Spleen (tissue), 11 donors: ENCODE data around the gene DQX1. TPM values are rescaled to one million over a fixed set of nuclear protein-coding genes. Genes with fewer than 3 reads are reported as not detected.
A peak's percentile ranks its signal among the peaks of the same experiment; 100 is the strongest.

Experiments used
- DNase-seq: peaks from one replicate; pipeline ENCODE4 v3.0.0-alpha.2; 2020
- H3K27ac ChIP-seq, 8 donors: fragments of 200-600 bp; sonication (generic) in 7 of 8; 1 replicate in 4 of 8; 2 replicates in 4 of 8; pipeline versions ENCODE4 v1.5.0 to v1.8.0; 2016 to 2021; ENCODE audit warnings: inconsistent platforms in 4 of 8, mild to moderate bottlenecking in 4 of 8, moderate library complexity in 1 of 8
- H3K27me3 ChIP-seq, 7 donors: fragments of 200-600 bp; sonication (generic) in 6 of 7; replicated peaks in 1 of 7; 1 replicate in 4 of 7; 2 replicates in 3 of 7; pipeline versions ENCODE4 v1.5.0 to v1.8.0; 2016 to 2021; ENCODE audit warnings: inconsistent platforms in 3 of 7, mild to moderate bottlenecking in 1 of 7
- H3K36me3 ChIP-seq, 6 donors: fragments of 200-600 bp; sonication (generic) in 5 of 6; 1 replicate in 4 of 6; 2 replicates in 2 of 6; pipeline versions ENCODE4 v1.5.0 to v1.8.0; 2016 to 2021; ENCODE audit warnings: inconsistent platforms in 2 of 6
- H3K4me1 ChIP-seq, 6 donors: fragments of 200-600 bp; sonication (generic) in 5 of 6; 1 replicate in 3 of 6; 2 replicates in 3 of 6; pipeline versions ENCODE4 v1.5.0 to v1.8.0; 2016 to 2021; ENCODE audit warnings: inconsistent platforms in 3 of 6
- H3K4me3 ChIP-seq, 8 donors: fragments of 200-600 bp; sonication (generic) in 7 of 8; 1 replicate in 4 of 8; 2 replicates in 4 of 8; pipeline versions ENCODE4 v1.5.0 to v1.8.0; 2016 to 2021; ENCODE audit warnings: inconsistent platforms in 4 of 8, mild to moderate bottlenecking in 4 of 8, moderate library complexity in 2 of 8
- H3K9me3 ChIP-seq, 8 donors: fragments of 200-600 bp; sonication (generic) in 7 of 8; 1 replicate in 4 of 8; 2 replicates in 4 of 8; pipeline versions ENCODE4 v1.5.0 to v1.8.0; 2016 to 2021; ENCODE audit warnings: inconsistent platforms in 4 of 8
- POLR2A ChIP-seq, 3 donors: fragments of 450-650 bp; IDR thresholded peaks; one replicate each; pipeline ENCODE4 v1.5.1; 2017; ENCODE audit warnings: antibody characterized with exemption in 3 of 3, mild to moderate bottlenecking in 1 of 3
- POLR2AphosphoS5 ChIP-seq, 3 donors: sonication (generic); formaldehyde crosslinking; IDR thresholded peaks; one replicate each; pipeline ENCODE4 v1.5.1; 2017; ENCODE audit warnings: antibody characterized with exemption in 3 of 3
- WGBS, 5 donors: extraction: QIAGEN DNeasy Blood & Tissue Kit in 3 of 5; methylation state at CpG; one replicate each; pipeline versions ENCODE4 v1.1.5 to v1.1.7; 2013 to 2018; 5-methylcytosine and 5-hydroxymethylcytosine counted together
- intact Hi-C: fragments of 100-400 bp; cut with DNase I; formaldehyde crosslinking; loops from one replicate; pipeline ENCODE4 v1.15.0; 2023; ENCODE audit warnings: low total_unique reads
- polyA plus RNA-seq, 3 donors: library from polyadenylated mRNA; stranded (reverse); fragments of 200-250 nt; gene quantifications; one replicate each; pipeline ENCODE4 v1.2.1, GENCODE V29; 2013
- total RNA-seq, 7 donors: library from RNA; depleted of rRNA in 3 of 7; stranded (reverse); fragments of >200 nt in 3 of 7; fragmentation: NEBNext Ultra II Directional in 4 of 7; extraction: Animal tissue kit (Norgen Biotek cat#: 25700) in 4 of 7; gene quantifications; one replicate each; pipeline versions ENCODE4 v1.1.0 to v1.2.1, GENCODE V29; 2016 to 2021
- TF ChIP-seq, protein P1 (sequence below), 11 experiments: fragments of 200-600 bp in 7 of 11; fragments of 450-650 bp in 4 of 11; sonication (generic) in 4 of 11; IDR thresholded peaks in 8 of 11; conservative IDR thresholded peaks in 3 of 11; 1 replicate in 7 of 11; 2 replicates in 4 of 11; pipeline versions ENCODE4 v1.4.0 to v1.8.0; 2016 to 2021; ENCODE audit warnings: antibody characterized with exemption in 11 of 11, inconsistent platforms in 4 of 11, mild to moderate bottlenecking in 1 of 11
- donor health status: healthy with polysubstance abuse.
- donor health status: DM: no; HTN: no; CAD: no; lungs with moderate emphysema.
- donor health status: DM: no; HTN: no; CAD: no.
- donor health status: Bipolar disorder and iron deficiency.
- donor health status: healthy.
- donor health status: DM: no; HTN: no; CAD: no.
- donor health status: DM: yes; HTN: yes; CAD: no.

DQX1 gene
- total and polyA plus RNA-seq, 10 donors, result 0.09 to 0.52 (median 0.31) TPM; not detected in 2

DNA sequence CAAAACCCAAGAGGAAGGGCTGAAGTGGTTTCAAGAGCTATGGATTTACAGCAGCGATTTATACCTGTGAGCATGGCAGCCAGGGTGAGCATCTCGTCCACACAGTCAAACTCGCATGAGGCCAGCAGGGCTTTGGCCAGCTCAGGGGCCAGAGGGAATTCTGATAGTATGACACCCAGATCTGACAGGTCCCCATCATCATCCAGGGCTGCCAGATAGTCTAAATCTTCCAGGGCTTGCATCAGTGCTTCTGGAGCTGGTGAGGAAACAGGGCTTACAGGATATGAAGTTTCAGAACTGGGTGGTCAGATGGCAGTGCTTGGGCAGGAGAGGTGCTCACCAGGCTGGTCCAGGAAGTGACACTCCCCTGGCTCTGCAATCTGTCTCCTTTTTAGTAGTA, 3.5 kb downstream of the DQX1 start:
- peaks cover 0 to 32% (median 22%) of the 10 kb centered on the region in 6 donors for H3K36me3 ChIP-seq
- no peaks in the 10 kb centered on the region for H3K9me3 ChIP-seq
- peaks cover 0 to 35% (median 21%) of the 10 kb centered on the region in 7 donors for H3K27me3 ChIP-seq
- intact Hi-C loops, result no loop called here
- peak; percentile 48 for DNase-seq
- WGBS, 5 donors, result 78 to 90% (median 83%) methylated on average over 3 of the region's 3 CpGs
- TF ChIP-seq POLR2A (IDR thresholded peaks at IDR 0.05) (no peak), POLR2AphosphoS5 (IDR thresholded peaks at IDR 0.05) (no peak)
- TF ChIP-seq, protein P1, sequence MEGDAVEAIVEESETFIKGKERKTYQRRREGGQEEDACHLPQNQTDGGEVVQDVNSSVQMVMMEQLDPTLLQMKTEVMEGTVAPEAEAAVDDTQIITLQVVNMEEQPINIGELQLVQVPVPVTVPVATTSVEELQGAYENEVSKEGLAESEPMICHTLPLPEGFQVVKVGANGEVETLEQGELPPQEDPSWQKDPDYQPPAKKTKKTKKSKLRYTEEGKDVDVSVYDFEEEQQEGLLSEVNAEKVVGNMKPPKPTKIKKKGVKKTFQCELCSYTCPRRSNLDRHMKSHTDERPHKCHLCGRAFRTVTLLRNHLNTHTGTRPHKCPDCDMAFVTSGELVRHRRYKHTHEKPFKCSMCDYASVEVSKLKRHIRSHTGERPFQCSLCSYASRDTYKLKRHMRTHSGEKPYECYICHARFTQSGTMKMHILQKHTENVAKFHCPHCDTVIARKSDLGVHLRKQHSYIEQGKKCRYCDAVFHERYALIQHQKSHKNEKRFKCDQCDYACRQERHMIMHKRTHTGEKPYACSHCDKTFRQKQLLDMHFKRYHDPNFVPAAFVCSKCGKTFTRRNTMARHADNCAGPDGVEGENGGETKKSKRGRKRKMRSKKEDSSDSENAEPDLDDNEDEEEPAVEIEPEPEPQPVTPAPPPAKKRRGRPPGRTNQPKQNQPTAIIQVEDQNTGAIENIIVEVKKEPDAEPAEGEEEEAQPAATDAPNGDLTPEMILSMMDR (IDR thresholded peaks at IDR 0.05 in 8 of 11, conservative IDR thresholded peaks at IDR 0.05 in 3 of 11), result no peak
- H3K27ac ChIP-seq, result no peak overlapping the region
- H3K4me1 ChIP-seq, result peaks cover 0 to 15% (median 2%) of the 10 kb centered on the region in 6 donors
- no peak overlapping the region for H3K4me3 ChIP-seq

DNA sequence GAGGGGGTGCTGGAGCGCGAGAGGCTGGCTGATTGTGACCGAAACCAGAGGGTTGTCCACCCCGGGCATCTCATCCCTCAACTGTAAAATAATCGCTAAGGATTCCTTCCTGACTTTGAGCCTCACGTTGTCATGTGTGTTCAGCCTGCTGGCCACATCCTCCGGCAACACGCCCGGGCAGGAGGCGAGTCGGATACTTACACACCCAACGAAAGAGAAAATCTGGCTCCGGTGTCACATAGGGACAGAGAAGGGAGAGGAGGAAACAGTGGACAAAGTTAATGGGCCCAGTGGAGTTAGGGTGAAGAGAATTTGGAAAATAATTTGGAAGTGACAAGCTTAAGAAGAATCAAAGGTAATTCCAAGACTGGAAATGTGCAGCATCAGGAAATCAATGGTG, 9.4 kb downstream of the DQX1 start:
- no peaks in the 10 kb centered on the region for H3K36me3 ChIP-seq
- intact Hi-C loops, result no loop called here
- no peak overlapping the region for H3K27ac ChIP-seq
- H3K4me3 ChIP-seq, result peak overlapping the region in 7 of 8 donors; percentile 44 to 71 (median 53)
- H3K4me1 ChIP-seq, result peaks cover 20 to 41% (median 37%) of the 10 kb centered on the region in 6 donors
- no peaks in the 10 kb centered on the region for H3K9me3 ChIP-seq
- peaks cover 23 to 94% (median 80%) of the 10 kb centered on the region in 7 donors for H3K27me3 ChIP-seq
- WGBS, 5 donors, result 70 to 76% (median 72%) methylated on average over 13 of the region's 13 CpGs
- TF ChIP-seq POLR2AphosphoS5 (IDR thresholded peaks at IDR 0.05) (no peak), POLR2A (IDR thresholded peaks at IDR 0.05) (no peak)
- TF ChIP-seq, protein P1 (IDR thresholded peaks at IDR 0.05 in 8 of 11, conservative IDR thresholded peaks at IDR 0.05 in 3 of 11), result no peak
- DNase-seq, result no peak

DNA sequence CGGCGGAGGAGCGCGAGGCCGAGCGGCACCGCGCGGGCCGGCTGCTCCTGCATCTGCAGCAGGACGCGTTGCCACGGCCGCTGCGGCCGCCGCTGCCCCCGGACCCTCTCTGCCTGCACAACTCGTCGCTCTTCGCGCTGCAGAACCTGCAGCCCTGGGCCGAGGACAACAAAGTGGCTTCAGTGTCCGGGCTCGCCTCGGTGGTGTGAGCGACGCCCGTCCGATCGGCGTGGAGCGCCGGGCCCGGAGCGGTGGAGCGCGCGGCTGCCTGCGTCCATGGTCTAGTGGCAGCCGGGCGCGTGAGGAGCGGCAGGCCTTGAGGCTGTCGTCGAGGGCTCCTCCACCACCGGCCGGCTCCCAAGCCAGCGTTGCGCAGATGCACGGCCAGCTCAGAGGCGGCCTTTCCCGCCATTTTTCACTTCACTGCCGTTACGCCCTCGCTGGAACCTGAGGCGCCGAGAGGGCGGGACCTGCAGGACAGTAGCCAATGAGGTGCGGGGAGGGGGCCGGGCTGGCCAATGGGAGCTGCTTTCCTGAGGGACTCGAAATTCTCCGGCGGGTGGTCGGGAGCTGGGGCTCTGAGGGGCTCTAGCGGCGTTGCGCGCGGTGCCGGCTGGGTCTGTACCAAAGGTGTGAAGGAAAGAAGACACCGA, 9.9 kb downstream of the DQX1 start:
- Histone ChIP-seq H3K27ac (no peak overlapping the region), H3K9me3 (no peaks in the 10 kb centered on the region), H3K4me1 (peaks cover 20 to 41% (median 37%) of the 10 kb centered on the region in 6 donors), H3K36me3 (no peaks in the 10 kb centered on the region), H3K27me3 (peaks cover 23 to 99% (median 85%) of the 10 kb centered on the region in 7 donors), H3K4me3 (peak overlapping the region; percentile 27 to 71 (median 52))
- DNase-seq, result peak; percentile 86
- no peak for TF ChIP-seq POLR2AphosphoS5 (IDR thresholded peaks at IDR 0.05)
- no peak for TF ChIP-seq POLR2A (IDR thresholded peaks at IDR 0.05)
- TF ChIP-seq, protein P1 (IDR thresholded peaks at IDR 0.05 in 8 of 11, conservative IDR thresholded peaks at IDR 0.05 in 3 of 11), result no peak
- WGBS, 5 donors, result 4 to 7% (median 4%) methylated on average over 48 to 72 of the region's 72 CpGs
- intact Hi-C loops, result no loop called here

DNA sequence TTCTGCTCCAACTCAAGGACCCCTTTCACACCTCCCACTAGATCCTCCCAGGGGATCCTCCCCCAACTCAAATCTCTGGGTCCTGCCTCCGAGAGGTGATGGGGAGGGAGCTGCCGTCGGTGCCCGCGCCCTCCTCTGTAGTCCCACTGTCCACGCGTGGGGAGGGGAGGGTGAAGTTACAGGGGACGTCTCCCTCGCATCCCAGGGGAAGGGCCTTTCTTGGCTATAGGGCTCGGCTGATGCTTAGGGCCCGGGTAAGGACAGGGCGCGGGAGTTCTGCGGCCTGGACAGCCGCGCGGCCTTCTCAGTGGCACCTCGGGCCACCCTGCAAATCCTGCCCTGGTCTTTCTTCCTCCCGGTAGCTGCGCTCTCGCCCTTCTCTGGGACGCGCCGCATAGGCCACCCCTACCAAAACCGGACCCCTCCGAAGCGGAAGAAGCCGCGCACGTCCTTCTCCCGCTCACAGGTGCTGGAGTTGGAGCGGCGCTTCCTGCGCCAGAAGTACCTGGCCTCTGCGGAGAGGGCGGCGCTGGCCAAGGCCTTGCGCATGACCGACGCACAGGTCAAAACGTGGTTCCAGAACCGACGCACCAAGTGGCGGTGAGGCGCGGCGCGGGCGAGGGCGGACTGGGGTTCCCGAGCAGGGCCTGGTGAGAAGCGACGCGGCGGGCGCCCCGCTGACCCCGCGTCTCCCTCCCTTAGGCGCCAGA, 10.6 kb downstream of the DQX1 start:
- H3K9me3 ChIP-seq, result no peaks in the 10 kb centered on the region
- H3K36me3 ChIP-seq, result no peaks in the 10 kb centered on the region
- H3K4me1 ChIP-seq, result peaks cover 20 to 41% (median 37%) of the 10 kb centered on the region in 6 donors
- H3K4me3 ChIP-seq, result peak overlapping the region; percentile 27 to 71 (median 52)
- 4 to 15% (median 5%) methylated on average over 16 to 60 of the region's 60 CpGs for WGBS, 5 donors
- TF ChIP-seq, protein P1 (IDR thresholded peaks at IDR 0.05 in 8 of 11, conservative IDR thresholded peaks at IDR 0.05 in 3 of 11), result no peak
- TF ChIP-seq POLR2A (IDR thresholded peaks at IDR 0.05) (no peak), POLR2AphosphoS5 (IDR thresholded peaks at IDR 0.05) (no peak)
- peaks cover 23 to 100% (median 90%) of the 10 kb centered on the region in 7 donors for H3K27me3 ChIP-seq
- no peak overlapping the region for H3K27ac ChIP-seq
- DNase-seq, result peak; percentile 78
- intact Hi-C loops, result no loop called here
